NCI-H2227 (cell line): ENCODE measurements around the gene SUPT20HL1.
"Not testable (repeated sequence)": the region's sequence is repeated elsewhere in the genome, so short reads cannot be mapped to it uniquely, and the experiment has no call there.

ENCODE experiments used
- DNase-seq: peaks from one replicate; lab custom pipeline; 2025; ENCODE audit not compliant: unreplicated experiment; lab: John Stamatoyannopoulos, UW

The SUPT20HL1 gene

GRCh38 chrX:24362089-24362745 lies 1.8 kb downstream of the SUPT20HL1 start:
- not testable (repeated sequence) for DNase-seq

GRCh38 chrX:24363432-24364181 lies 3.2 kb downstream of the SUPT20HL1 start:
- not testable (repeated sequence) for DNase-seq

- DNase-seq: no peak
These were observed 3.9 kb downstream of the SUPT20HL1 start for GRCh38 chrX:24364326-24364725.

- no peak for DNase-seq
These were observed 4.6 kb downstream of the SUPT20HL1 start for GRCh38 chrX:24364851-24365538.

GRCh38 chrX:24366762-24367400 lies 6.4 kb downstream of the SUPT20HL1 start:
- DNase-seq: not testable (repeated sequence)

GRCh38 chrX:24369816-24370215 lies 9.4 kb downstream of the SUPT20HL1 start:
- DNase-seq: no peak

GRCh38 chrX:24371391-24371972 lies 11.0 kb downstream of the SUPT20HL1 start:
- DNase-seq: peak; percentile 85

GRCh38 chrX:24372021-24372763 lies 11.8 kb downstream of the SUPT20HL1 start:
- no peak for DNase-seq

GRCh38 chrX:24375600-24376131 lies 15.2 kb downstream of the SUPT20HL1 start:
- no peak for DNase-seq

- no peak for DNase-seq
These were observed 16.0 kb downstream of the SUPT20HL1 start for GRCh38 chrX:24376403-24376802.

- no peak for DNase-seq
These were observed 16.8 kb downstream of the SUPT20HL1 start for GRCh38 chrX:24377195-24377594.

- DNase-seq: no peak
These were observed 17.6 kb downstream of the SUPT20HL1 start for GRCh38 chrX:24377911-24378468.

GRCh38 chrX:24378706-24379105 lies 18.3 kb downstream of the SUPT20HL1 start:
- no peak for DNase-seq

GRCh38 chrX:24380262-24381187 lies 20.1 kb downstream of the SUPT20HL1 start:
- no peak for DNase-seq

- DNase-seq: not testable (repeated sequence)
These were observed 21.9 kb downstream of the SUPT20HL1 start for GRCh38 chrX:24382315-24382714.

- no peak for DNase-seq
These were observed 27.3 kb downstream of the SUPT20HL1 start for GRCh38 chrX:24387724-24388123.

GRCh38 chrX:24391389-24391788 lies 30.9 kb downstream of the SUPT20HL1 start:
- DNase-seq: no peak

GRCh38 chrX:24391843-24392242 lies 31.4 kb downstream of the SUPT20HL1 start:
- no peak for DNase-seq

GRCh38 chrX:24392709-24393108 lies 32.3 kb downstream of the SUPT20HL1 start:
- DNase-seq: no peak
